ENCODE measurements around the gene AREL1. TPM values are rescaled to one million over a fixed set of nuclear protein-coding genes. Genes with fewer than 3 reads are reported as not detected.

The AREL1 gene
- polyA plus RNA-seq, 1 donor from 2014 or later = 30.4 TPM

DNA sequence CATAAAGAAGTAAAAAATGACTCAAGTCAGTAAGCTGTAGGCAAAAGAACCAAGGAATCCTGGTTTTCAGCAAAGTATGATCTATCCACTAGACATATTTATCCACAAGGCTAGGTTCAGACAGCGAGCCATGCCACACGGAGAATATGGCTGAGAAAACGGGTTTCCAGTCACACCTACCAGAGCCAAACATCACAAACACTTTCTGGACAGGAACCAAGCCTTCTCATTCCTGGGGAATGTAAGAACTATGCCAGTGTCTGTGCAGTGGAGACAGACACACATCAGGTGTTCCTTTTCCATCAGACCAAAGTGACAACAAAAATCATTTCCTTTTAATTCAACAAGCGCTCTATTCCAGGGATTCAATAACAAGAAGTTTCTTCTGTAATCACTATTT is 41.1 kb downstream of the AREL1 start:
- Histone ChIP-seq H4K20me1 (ENCODE audit: insufficient read depth) (no peaks in the 10 kb centered on the region), H3F3A (ENCODE audit: insufficient read depth, low read length, poor library complexity, severe bottlenecking) (no peaks in the 10 kb centered on the region), H3K9ac (ENCODE audit: low read length) (no peak overlapping the region), H3K9me2 (ENCODE audit: insufficient read depth, low read length) (no peaks in the 10 kb centered on the region), H3K27me3 (ENCODE audit: insufficient read depth, low read depth, low read length) (no peaks in the 10 kb centered on the region), H3K27ac (ENCODE audit: low read length) (no peak overlapping the region), H3K9me3 (ENCODE audit: low read length) (no peaks in the 10 kb centered on the region), H3K4me2 (ENCODE audit: low read length) (no peak overlapping the region), H2AFZ (ENCODE audit: low read depth, low read length) (no peak overlapping the region), H3K4me3 (ENCODE audit: low read length) (no peak overlapping the region), H3K79me2 (replicated peaks; ENCODE audit: insufficient read depth, low read length) (no peaks in the 10 kb centered on the region), H3K36me3 (ENCODE audit: insufficient read depth, low read length) (peaks cover 19% of the 10 kb centered on the region)
- TF ChIP-seq POLR2AphosphoS5 (IDR thresholded peaks at IDR 0.05) = no peak
- TF ChIP-seq SMC3 (conservative IDR thresholded peaks at IDR 0.05; ENCODE audit: poor library complexity) = no peak
- TF ChIP-seq, protein P1, sequence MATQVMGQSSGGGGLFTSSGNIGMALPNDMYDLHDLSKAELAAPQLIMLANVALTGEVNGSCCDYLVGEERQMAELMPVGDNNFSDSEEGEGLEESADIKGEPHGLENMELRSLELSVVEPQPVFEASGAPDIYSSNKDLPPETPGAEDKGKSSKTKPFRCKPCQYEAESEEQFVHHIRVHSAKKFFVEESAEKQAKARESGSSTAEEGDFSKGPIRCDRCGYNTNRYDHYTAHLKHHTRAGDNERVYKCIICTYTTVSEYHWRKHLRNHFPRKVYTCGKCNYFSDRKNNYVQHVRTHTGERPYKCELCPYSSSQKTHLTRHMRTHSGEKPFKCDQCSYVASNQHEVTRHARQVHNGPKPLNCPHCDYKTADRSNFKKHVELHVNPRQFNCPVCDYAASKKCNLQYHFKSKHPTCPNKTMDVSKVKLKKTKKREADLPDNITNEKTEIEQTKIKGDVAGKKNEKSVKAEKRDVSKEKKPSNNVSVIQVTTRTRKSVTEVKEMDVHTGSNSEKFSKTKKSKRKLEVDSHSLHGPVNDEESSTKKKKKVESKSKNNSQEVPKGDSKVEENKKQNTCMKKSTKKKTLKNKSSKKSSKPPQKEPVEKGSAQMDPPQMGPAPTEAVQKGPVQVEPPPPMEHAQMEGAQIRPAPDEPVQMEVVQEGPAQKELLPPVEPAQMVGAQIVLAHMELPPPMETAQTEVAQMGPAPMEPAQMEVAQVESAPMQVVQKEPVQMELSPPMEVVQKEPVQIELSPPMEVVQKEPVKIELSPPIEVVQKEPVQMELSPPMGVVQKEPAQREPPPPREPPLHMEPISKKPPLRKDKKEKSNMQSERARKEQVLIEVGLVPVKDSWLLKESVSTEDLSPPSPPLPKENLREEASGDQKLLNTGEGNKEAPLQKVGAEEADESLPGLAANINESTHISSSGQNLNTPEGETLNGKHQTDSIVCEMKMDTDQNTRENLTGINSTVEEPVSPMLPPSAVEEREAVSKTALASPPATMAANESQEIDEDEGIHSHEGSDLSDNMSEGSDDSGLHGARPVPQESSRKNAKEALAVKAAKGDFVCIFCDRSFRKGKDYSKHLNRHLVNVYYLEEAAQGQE (IDR thresholded peaks at IDR 0.05; ENCODE audit: borderline replicate concordance) = no peak
- TF ChIP-seq MXI1 (conservative IDR thresholded peaks at IDR 0.05; ENCODE audit: poor library complexity, severe bottlenecking) = no peak
- no peak for TF ChIP-seq RAD21 (conservative IDR thresholded peaks at IDR 0.05)
- TF ChIP-seq TAF1 (IDR thresholded peaks at IDR 0.05; ENCODE audit: low read depth) = no peak
- TF ChIP-seq, protein P2, sequence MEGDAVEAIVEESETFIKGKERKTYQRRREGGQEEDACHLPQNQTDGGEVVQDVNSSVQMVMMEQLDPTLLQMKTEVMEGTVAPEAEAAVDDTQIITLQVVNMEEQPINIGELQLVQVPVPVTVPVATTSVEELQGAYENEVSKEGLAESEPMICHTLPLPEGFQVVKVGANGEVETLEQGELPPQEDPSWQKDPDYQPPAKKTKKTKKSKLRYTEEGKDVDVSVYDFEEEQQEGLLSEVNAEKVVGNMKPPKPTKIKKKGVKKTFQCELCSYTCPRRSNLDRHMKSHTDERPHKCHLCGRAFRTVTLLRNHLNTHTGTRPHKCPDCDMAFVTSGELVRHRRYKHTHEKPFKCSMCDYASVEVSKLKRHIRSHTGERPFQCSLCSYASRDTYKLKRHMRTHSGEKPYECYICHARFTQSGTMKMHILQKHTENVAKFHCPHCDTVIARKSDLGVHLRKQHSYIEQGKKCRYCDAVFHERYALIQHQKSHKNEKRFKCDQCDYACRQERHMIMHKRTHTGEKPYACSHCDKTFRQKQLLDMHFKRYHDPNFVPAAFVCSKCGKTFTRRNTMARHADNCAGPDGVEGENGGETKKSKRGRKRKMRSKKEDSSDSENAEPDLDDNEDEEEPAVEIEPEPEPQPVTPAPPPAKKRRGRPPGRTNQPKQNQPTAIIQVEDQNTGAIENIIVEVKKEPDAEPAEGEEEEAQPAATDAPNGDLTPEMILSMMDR (IDR thresholded peaks at IDR 0.05; ENCODE audit: poor library complexity, severe bottlenecking) = no peak
- no peak for TF ChIP-seq EP300 (conservative IDR thresholded peaks at IDR 0.05; ENCODE audit: poor library complexity, severe bottlenecking)
- TF ChIP-seq EZH2 (IDR thresholded peaks at IDR 0.05; ENCODE audit: borderline replicate concordance, insufficient read depth, low read length, poor library complexity, severe bottlenecking) = no peak

DNA sequence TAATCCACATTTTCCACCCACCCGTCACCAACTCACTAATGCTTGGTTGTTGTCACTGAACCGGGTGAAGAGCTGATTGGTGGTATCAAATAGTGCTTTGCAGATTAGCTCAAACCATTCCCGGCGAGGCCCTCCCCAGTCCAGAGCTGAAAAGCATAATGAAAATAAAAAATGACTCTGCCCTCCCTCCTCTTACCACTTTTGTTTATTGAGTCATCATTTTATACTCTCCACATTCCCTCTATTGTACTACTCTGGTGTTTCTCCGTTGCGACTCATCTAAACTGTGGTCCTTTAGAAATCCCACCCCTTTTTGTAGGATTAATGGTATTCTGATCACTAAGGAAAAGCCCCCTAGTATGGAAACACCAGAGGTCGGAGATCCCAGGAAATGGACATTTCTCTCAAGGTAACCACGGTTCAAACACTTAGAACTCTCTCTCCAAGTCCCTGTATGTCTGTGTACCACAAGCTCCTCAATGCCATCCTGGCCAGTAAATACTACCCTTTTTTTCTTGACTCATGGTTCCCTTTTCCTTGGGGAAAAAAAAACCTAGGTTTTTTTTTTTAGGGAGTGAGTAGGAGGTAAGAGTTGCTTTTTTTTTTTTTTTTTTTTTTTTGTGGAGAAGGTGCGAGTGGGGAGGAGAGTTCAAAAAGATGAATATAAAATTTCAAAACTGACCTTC is 42.0 kb downstream of the AREL1 start:
- Histone ChIP-seq H3K4me2 (ENCODE audit: low read length) (no peak overlapping the region), H3K9ac (ENCODE audit: low read length) (no peak overlapping the region)

More for the DNA sequence above, 42.0 kb downstream of the AREL1 start:
- Histone ChIP-seq H3K36me3 (ENCODE audit: insufficient read depth, low read length) (peaks cover 19% of the 10 kb centered on the region), H4K20me1 (ENCODE audit: insufficient read depth) (no peaks in the 10 kb centered on the region), H3K9me2 (ENCODE audit: insufficient read depth, low read length) (no peaks in the 10 kb centered on the region), H3K79me2 (replicated peaks; ENCODE audit: insufficient read depth, low read length) (no peaks in the 10 kb centered on the region), H3K27ac (ENCODE audit: low read length) (no peak overlapping the region), H3K9me3 (ENCODE audit: low read length) (no peaks in the 10 kb centered on the region), H2AFZ (ENCODE audit: low read depth, low read length) (no peak overlapping the region), H3F3A (ENCODE audit: insufficient read depth, low read length, poor library complexity, severe bottlenecking) (no peaks in the 10 kb centered on the region), H3K27me3 (ENCODE audit: insufficient read depth, low read depth, low read length) (no peaks in the 10 kb centered on the region), H3K4me3 (ENCODE audit: low read length) (no peak overlapping the region)
- TF ChIP-seq MXI1 (conservative IDR thresholded peaks at IDR 0.05; ENCODE audit: poor library complexity, severe bottlenecking) = no peak
- TF ChIP-seq, protein P2 (IDR thresholded peaks at IDR 0.05; ENCODE audit: poor library complexity, severe bottlenecking) = no peak
- no peak for TF ChIP-seq SMC3 (conservative IDR thresholded peaks at IDR 0.05; ENCODE audit: poor library complexity)
- TF ChIP-seq, protein P1 (IDR thresholded peaks at IDR 0.05; ENCODE audit: borderline replicate concordance) = no peak
- TF ChIP-seq EZH2 (IDR thresholded peaks at IDR 0.05; ENCODE audit: borderline replicate concordance, insufficient read depth, low read length, poor library complexity, severe bottlenecking) = no peak
- TF ChIP-seq TAF1 (IDR thresholded peaks at IDR 0.05; ENCODE audit: low read depth) = no peak
- TF ChIP-seq EP300 (conservative IDR thresholded peaks at IDR 0.05; ENCODE audit: poor library complexity, severe bottlenecking) = no peak
- no peak for TF ChIP-seq POLR2AphosphoS5 (IDR thresholded peaks at IDR 0.05)
- no peak for TF ChIP-seq RAD21 (conservative IDR thresholded peaks at IDR 0.05)

All from neural cell (in vitro differentiated cells).